NB4 (cell line): ENCODE measurements around the gene NLRP3.

ENCODE experiments used
- CTCF ChIP-seq: IDR thresholded peaks from one replicate; pipeline ENCODE4 v1.5.1; 2012; ENCODE audit warnings: low read depth, low read length
- POLR2A ChIP-seq: IDR thresholded peaks from 2 replicates; pipeline ENCODE4 v1.6.1; 2011; ENCODE audit warnings: mild to moderate bottlenecking; ENCODE audit not compliant: insufficient read length; ENCODE audit errors: extremely low read depth

GRCh38 chr1:247491328-247491727, 75.4 kb downstream of the NLRP3 start:
- TF ChIP-seq CTCF (no peak), POLR2A (no peak)
